Endometrial microvascular endothelial cells (primary cell): ENCODE data around the gene FNDC11. TPM values are rescaled to one million over a fixed set of nuclear protein-coding genes. Genes with fewer than 3 reads are reported as not detected.

Experiments used
- in situ Hi-C: cut with HindIII; loops from 2 replicates; pipeline ENCODE4 v1.10.0; 2017; ENCODE audit warnings: low sequenced_read_pairs, low pct_unique_long_range_greater_than_20kb; ENCODE audit errors: inconsistent ontology term
- total RNA-seq: library from RNA; depleted of rRNA; stranded (reverse); fragments of >200 nt; gene quantifications from one replicate; pipeline ENCODE4 v1.2.3, GENCODE V29; 2015; ENCODE audit errors: inconsistent ontology term

FNDC11 gene
- total RNA-seq, 1 donor from 2014 or later: 0.37 TPM

- in situ Hi-C loops: no loop called here
These were observed 16.3 kb upstream of the FNDC11 start for GRCh38 chr20:63537525-63538203.

- in situ Hi-C loops: no loop called here
These were observed 15.5 kb upstream of the FNDC11 start for GRCh38 chr20:63538204-63539091.

DNA sequence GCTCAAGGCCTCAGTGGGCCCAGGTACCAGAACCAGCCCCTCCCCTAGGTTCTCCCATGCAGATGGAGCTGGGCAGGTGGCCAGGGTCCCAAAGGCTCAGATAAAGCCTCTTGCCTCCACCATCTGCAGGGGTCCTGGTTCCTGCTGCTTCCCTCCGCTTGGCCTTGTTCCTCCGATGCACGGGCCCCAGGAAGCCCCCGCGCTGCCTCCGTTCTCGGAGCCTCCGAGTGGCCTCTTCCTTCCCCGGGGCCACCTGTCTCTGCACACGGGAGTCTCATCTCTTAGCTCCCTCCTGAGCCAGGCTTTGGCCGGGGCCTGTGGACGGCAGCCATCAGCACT is 14.9 kb upstream of the FNDC11 start:
- in situ Hi-C loops: no loop called here

DNA sequence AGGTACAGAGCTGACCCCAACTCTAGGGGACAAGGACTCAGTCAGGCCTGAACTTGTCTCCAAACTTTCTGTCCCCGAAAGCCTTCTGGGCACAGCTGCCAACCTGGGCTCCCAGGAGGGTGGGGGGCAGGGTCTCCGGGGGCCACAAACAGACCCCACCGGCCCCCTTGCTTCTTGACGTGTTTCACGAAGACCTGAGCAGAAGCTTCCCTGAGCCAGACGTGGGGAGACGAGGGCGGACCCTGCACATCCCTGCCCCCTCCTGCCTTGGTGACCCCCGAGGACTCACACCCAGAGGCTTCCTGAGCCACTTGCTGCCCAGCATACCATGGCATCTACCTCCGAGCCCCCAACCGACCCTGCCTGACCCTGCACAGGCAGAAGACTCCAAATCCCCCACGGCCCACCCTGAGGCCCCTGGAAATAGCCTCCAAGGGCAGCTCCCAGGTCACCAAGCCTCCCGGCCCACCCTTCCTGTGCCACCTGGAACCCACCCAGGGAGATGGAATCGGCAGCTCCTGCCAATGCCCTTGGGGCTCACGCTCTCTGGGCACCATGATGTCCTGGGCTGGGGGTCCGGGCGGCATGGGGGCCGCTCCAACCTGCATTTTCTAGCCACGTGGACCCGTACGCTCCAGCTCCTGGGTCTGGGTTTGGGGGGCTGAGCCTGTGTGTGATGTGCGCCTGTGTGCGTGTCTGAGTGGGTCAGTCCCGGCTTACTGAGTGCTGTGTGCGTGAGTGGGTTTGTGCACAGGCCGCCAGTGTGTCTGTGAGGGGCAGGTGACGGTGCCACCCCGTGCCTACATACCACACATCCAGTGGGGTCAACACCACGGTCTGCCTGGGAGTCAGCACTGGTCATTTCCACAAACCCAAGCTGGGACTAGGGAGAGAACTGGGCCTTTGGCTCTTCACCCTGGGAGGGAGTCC is 14.3 kb upstream of the FNDC11 start:
- in situ Hi-C loops: no loop called here

DNA sequence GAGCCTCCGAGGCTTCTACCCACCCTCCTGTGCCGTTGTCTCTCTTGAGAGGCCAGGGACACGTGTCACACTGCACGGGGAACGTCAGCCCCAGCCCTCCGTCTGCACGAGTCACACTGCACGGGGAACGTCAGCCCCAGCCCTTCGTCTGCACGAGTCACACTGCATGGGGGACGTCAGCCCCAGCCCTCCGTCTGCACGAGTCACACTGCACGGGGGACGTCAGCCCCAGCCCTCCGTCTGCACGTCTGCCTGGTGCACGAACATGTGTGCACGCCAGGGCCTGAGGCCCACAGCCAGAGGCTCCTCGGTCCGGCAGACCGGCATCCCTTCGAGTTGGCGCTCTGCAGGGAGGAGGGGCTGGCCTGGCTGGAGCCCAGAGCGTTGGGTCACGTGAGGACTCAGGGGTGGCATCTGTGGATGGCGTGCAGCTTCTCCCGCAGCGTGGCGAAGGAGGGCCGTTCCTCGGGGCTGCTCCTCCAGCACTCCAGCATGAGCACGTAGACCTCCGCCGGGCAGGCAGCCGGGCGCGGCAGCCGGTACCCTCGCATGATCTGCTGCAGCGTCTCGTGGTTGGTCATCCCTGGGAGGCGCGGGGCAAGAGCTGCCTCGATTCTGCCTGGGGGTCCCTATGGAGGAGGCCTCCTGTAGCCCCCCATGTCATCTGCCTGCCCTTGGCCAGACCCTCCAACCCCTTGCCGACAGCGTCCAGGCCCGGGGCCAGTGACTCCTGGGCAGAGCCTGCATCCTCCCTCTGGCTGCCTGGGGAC is 13.4 kb upstream of the FNDC11 start:
- in situ Hi-C loops: no loop called here

DNA sequence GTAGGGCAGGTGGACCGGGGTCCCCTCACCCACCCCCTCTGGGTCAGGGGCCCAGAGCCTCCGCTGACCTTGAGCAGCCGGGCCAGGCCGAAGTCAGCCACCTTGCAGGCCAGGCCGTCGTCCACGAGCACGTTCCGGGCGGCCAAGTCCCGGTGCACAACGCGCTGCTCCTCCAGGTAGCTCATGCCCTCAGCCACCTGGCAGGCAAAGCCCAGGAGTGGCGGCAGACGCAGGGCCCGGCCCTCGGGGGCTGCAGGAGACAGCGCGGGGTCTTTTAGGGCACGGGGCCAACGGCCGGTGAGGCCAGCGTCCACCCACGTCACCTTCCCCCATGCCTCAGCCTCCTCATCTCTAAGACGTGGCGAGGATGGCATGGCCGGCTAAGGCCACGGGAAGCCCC is 12.6 kb upstream of the FNDC11 start:
- in situ Hi-C loops: no loop called here

GRCh38 chr20:63542031-63542559 is 11.9 kb upstream of the FNDC11 start:
- in situ Hi-C loops: no loop called here

- in situ Hi-C loops: no loop called here
These were observed 11.3 kb upstream of the FNDC11 start for GRCh38 chr20:63542696-63543095.

DNA sequence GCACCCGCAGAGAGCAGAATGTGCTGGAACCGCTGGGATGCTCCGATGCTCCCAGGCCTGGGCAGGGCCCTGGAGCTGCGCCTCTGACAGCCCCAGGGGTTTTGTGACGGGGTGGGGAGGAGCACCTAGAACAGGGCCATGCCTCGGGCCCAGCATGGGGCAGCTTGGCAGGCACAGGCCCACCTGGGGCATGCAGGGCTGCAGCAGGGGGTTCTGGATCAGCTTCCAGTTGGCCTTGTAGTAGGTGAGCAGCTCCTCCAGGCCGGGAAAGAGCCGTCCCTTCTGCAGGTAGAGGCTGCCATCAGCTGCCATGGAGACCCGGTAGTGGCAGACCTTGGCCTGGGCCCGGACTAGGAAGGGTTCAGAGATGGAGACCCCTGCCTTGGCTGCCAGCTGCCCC is 10.8 kb upstream of the FNDC11 start:
- in situ Hi-C loops: no loop called here

DNA sequence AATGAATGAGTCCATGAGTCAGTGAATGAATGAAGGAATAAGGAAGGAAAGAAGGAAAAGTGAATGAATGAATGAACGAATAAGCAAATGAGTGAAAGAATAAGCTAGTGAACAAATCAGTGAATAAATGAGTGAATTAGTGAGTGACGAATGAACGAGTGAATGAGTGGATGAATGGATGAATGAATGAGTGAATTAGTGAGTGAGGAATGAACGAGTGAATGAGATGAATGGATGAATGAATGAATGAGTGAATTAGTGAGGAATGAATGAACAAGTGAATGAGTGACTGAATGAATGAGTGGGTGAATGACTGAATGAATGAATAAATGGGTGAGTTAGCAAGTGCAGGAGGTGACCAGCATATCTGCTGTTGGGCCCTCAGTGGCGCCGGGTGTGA is 10.2 kb upstream of the FNDC11 start:
- in situ Hi-C loops: no loop called here

DNA sequence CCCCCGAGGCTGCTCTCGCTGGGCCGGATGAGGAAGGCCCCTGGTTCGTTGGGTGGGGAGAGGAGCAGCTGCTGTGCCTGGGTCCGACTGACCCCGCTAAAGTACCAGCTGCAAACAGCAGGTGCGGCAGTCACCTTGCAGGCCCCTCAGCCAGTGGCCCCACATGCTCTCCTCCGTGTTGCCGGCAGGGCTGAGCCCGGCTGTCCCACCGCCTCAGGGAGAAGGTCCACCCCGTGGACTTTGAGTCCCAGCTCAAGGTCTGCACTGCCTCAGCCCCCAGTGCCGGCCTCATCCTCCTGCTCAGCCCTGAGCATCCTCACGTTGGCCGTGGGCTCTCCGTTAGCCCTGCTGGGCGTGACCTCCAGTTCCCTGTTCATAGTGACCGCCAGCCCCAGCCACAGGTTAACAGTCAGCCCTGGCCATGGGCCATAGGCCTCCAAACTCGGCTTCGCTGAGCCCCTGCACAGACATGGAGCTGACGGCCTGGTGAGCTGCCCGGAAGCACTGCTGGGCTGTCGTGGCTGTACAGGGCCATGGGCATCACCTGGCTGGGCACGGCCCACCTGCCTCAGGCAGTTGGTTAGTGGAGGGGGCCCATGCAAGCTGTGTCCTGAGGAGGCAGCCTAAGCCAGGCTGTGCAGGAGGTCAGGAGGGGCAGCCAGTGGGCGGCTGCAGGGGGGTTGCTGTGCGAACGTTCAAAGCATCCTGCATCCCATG is 9.6 kb upstream of the FNDC11 start:
- in situ Hi-C loops: no loop called here

GRCh38 chr20:63544958-63545516 is 8.9 kb upstream of the FNDC11 start:
- in situ Hi-C loops: no loop called here

DNA sequence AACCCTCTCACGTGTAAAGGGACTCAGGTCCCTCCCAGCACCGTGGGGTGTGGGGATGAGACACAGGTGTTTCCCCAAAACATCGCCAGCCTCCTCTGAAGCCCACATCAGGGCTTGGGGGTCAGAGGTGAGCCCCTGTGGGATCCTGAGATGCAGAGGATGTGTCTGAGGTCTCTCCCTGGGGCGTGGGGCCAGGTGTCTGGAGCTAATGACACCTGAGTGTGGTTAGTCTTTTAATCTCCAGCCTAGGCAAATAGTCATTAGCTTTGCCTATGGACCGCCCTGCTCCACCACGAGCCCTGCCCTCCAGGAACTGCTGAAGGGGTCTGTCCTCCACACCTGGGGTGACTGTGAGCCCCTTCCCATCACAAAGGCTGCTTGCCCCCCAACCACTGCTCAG is 8.1 kb upstream of the FNDC11 start:
- in situ Hi-C loops: no loop called here

DNA sequence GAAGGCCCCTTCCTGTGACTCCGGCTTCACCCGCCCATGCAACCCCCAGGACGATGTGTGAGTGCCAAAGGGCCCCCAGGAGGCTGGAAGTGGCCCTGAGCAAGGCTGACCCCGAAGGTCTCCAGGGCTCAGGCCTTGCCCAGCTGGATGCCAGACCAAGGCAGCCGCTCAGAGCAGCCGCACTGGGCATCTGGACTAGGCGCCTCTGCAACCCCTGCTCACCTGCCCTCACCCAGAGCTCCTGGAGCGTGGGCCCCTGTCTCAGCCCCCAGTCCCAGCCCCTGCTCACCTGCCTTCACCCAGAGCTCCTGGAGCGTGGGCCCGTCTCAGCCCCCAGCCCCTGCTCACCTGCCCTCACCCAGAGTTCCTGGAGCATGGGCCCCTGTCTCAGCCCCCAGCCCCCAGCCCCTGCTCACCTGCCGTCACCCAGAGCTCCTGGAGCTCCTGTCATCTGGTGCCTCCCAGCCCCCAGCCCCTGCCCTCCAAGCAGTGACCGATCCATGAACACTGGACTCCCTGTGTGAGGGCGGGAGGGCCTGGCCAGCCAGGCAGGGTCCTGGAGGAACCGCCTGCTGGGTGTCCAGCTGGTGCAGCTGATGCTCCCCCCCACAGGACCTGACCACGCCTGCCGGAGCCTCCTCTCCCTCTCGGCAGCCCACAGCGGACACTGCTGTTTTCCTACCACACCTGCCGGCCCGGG is 7.6 kb upstream of the FNDC11 start:
- in situ Hi-C loops: no loop called here

- in situ Hi-C loops: no loop called here
These were observed 6.8 kb upstream of the FNDC11 start for GRCh38 chr20:63546956-63547724.

DNA sequence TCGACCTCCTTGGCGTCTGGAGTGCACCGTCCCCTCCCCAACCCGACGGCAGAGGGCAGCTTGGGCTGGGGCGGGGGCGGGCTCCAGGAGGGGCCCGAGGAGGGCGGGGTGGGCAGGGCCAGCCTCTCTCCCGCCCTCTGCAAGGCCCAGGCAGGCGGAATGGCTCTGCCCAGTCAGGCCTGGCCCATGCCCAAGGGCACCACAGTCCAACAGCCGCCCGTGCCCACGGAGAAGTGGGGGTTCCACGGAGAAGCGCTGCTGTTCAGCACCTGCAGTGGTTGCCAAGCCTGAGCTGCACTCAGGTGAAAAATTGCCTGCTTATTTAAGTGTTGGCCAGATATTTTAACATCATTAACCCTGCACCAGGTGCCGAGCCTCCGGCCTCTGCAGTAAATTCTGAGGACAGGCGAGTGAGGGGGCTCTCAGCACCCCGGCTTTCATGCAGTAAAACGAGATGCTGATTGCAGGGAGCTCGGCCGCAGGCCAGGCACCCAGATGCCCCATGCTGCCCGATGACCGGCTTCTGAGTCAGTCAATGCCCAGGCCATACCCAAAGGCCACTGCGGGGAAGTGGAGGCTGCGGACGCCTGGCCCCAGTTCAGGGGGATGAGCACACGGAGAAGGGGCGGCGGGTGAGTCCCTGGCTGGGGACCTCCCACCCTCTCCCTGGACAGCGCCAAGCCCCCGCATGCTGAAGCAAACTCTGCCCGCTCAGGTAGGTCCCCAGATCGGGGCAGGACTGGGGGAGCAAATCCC is 6.1 kb upstream of the FNDC11 start, which contains the start of gene SRMS:
Gene SRMS (minus strand): TSS at position 25 of the 756 bp plus-strand sequence. CDS start 286 bp downstream, outside the sequence.
- in situ Hi-C loops: no loop called here
